K562 (cell line): ENCODE measurements around the gene FA2H. TPM values are rescaled to one million over a fixed set of nuclear protein-coding genes. Genes with fewer than 3 reads are reported as not detected.

Experiments used
- ATAC-seq: fragments of 200-7000 bp; cut with Tn5 transposase; 3 replicates; pipeline ENCODE4 v1.9.1; 2020; ENCODE audit warnings: moderate library complexity
- BruUV-seq: library from RNA; stranded (reverse); fragments of 400-500 nt; replicated peaks from 2 replicates; lab custom pipeline; 2021; lab: Mats Ljungman, UMichigan
- CTCF ChIA-PET: fragments of 300-600 bp; formaldehyde crosslinking; extraction: SDS; loops from one replicate; lab custom pipeline; 2021; ENCODE audit warnings: low intra/inter-chr PET ratio; lab: Yijun Ruan, JAX
- POLR2A ChIA-PET: fragments of 300-600, 350-650 bp; sonication (Branson Sonifier 250); formaldehyde crosslinking; extraction: SDS; loops from one replicate; lab custom pipeline; 2021; ENCODE audit warnings: antibody characterized with exemption, inconsistent platforms; lab: Yijun Ruan, JAX
- DNase-seq, 4 experiments: peaks; one replicate each; pipeline versions ENCODE4 v3.0.0 to v3.0.0-alpha.2; 2011 to 2018; ENCODE audit warnings: low spot score in 3 of 4, mixed read lengths in 3 of 4; ENCODE audit errors: extremely low read depth in 1 of 4
- FAIRE-seq: peaks from 2 replicates; lab custom pipeline; 2011; peaks lifted over from hg19 to GRCh38; lab: Jason Lieb, UNC
- H2AFZ ChIP-seq: 2 replicates; pipeline ENCODE4 v1.6.0; 2011; ENCODE audit warnings: low read depth, low read length, control low read depth, inconsistent platforms
- H3K27ac ChIP-seq: fragments of 200-600 bp; 3 replicates; pipeline ENCODE4 v1.8.0; 2011; ENCODE audit warnings: low read depth, mild to moderate bottlenecking, control low read depth, inconsistent platforms, low read length, moderate library complexity, mixed read lengths; ENCODE audit errors: extremely low read depth
- H3K27me3 ChIP-seq, 2 experiments: fragments of 300-600 bp in 1 of 2; 2 replicates in 1 of 2; 3 replicates in 1 of 2; pipeline versions ENCODE4 v1.6.0 to v1.8.0; 2011; ENCODE audit warnings: inconsistent platforms in 2 of 2, low read length in 2 of 2, mild to moderate bottlenecking in 1 of 2, mixed read lengths in 1 of 2, moderate library complexity in 1 of 2; ENCODE audit not compliant: control insufficient read depth in 2 of 2, insufficient read depth in 2 of 2
- H3K36me3 ChIP-seq: fragments of 300-600 bp; 3 replicates; pipeline ENCODE4 v1.8.0; 2011; ENCODE audit warnings: mild to moderate bottlenecking, low read length, inconsistent platforms; ENCODE audit not compliant: control insufficient read depth, insufficient read depth
- H3K4me1 ChIP-seq, 2 experiments: fragments of 200-600 bp in 1 of 2; replicated peaks in 1 of 2; 2 replicates in 1 of 2; 3 replicates in 1 of 2; pipeline versions ENCODE4 v1.5.1 to v1.8.0; 2011; ENCODE audit warnings: inconsistent platforms in 2 of 2, low read length in 2 of 2, mild to moderate bottlenecking in 1 of 2, mixed read lengths in 1 of 2, moderate library complexity in 1 of 2; ENCODE audit not compliant: control insufficient read depth in 2 of 2, insufficient read depth in 2 of 2
- H3K4me2 ChIP-seq: 2 replicates; pipeline ENCODE4 v1.6.1; 2011; ENCODE audit warnings: low read length, control low read depth, inconsistent platforms, mixed read lengths; ENCODE audit not compliant: insufficient read depth
- H3K4me3 ChIP-seq: fragments of 200-600 bp; sonication (generic), shearing (Covaris generic); 2 replicates; pipeline ENCODE4 v1.5.1; 2016; ENCODE audit warnings: control low read depth, inconsistent platforms
- H3K79me2 ChIP-seq: fragments of 200-600 bp; 3 replicates; pipeline ENCODE4 v1.8.0; 2011; ENCODE audit warnings: low read length, inconsistent platforms; ENCODE audit not compliant: control insufficient read depth, insufficient read depth
- H3K9ac ChIP-seq, 2 experiments: 2 replicates each; pipeline versions ENCODE4 v1.6.0 to v1.6.1; 2011; ENCODE audit warnings: low read depth in 2 of 2, low read length in 2 of 2, control low read depth in 1 of 2, inconsistent platforms in 1 of 2, mild to moderate bottlenecking in 1 of 2, mixed read lengths in 1 of 2; ENCODE audit not compliant: insufficient read depth in 1 of 2
- H3K9me1 ChIP-seq: one replicate; pipeline ENCODE4 v1.6.0; 2011; ENCODE audit warnings: inconsistent platforms, mild to moderate bottlenecking, low read length, moderate library complexity; ENCODE audit not compliant: control insufficient read depth, insufficient read depth
- H3K9me3 ChIP-seq: replicated peaks from 2 replicates; pipeline ENCODE4 v1.5.1; 2011; ENCODE audit warnings: low read depth, low read length, inconsistent platforms; ENCODE audit not compliant: control insufficient read depth, insufficient read depth
- H4K20me1 ChIP-seq: replicated peaks from 2 replicates; pipeline ENCODE4 v1.6.1; 2011; ENCODE audit warnings: low read length, inconsistent platforms, mixed read lengths; ENCODE audit not compliant: control insufficient read depth, insufficient read depth
- ARID1B ChIP-seq: fragments of 450-650 bp; IDR thresholded peaks from 2 replicates; pipeline ENCODE4 v1.6.1; 2016; ENCODE audit warnings: antibody characterized with exemption, mild to moderate bottlenecking, inconsistent platforms
- CEBPB ChIP-seq: fragments of 450-650 bp; IDR thresholded peaks from 2 replicates; pipeline ENCODE4 v1.6.1; 2016; ENCODE audit warnings: missing genetic modification characterization, missing compliant biosample characterization
- CEBPG ChIP-seq, 3 experiments: fragments of 200-800 bp in 1 of 3; sonication (Bioruptor generic) in 1 of 3; sonication (generic) in 1 of 3; formaldehyde crosslinking in 1 of 3; IDR thresholded peaks in 2 of 3; conservative IDR thresholded peaks in 1 of 3; 2 replicates each; pipeline versions ENCODE4 v1.6.1 to v1.8.0; 2016 to 2022; ENCODE audit warnings: missing compliant biosample characterization in 2 of 3, missing genetic modification characterization in 2 of 3, mild to moderate bottlenecking in 1 of 3, missing genetic modification reagents in 1 of 3
- KDM1A ChIP-seq, 2 experiments: fragments of 450-650 bp; IDR thresholded peaks; 2 replicates each; pipeline ENCODE4 v1.6.1; 2016; ENCODE audit warnings: mild to moderate bottlenecking in 2 of 2
- LCOR ChIP-seq: sonication (generic); formaldehyde crosslinking; IDR thresholded peaks from 2 replicates; pipeline ENCODE4 v1.8.0; 2022; ENCODE audit warnings: mild to moderate bottlenecking, missing genetic modification reagents
- NCOR1 ChIP-seq: fragments of 450-650 bp; IDR thresholded peaks from 2 replicates; pipeline ENCODE4 v1.6.1; 2016; ENCODE audit warnings: mild to moderate bottlenecking, moderate library complexity
- NR3C1 ChIP-seq: sonication (generic); formaldehyde crosslinking; IDR thresholded peaks from 2 replicates; pipeline ENCODE4 v1.8.1; 2022; ENCODE audit warnings: missing genetic modification reagents
- PHF21A ChIP-seq: fragments of 450-650 bp; IDR thresholded peaks from 2 replicates; pipeline ENCODE4 v1.6.1; 2017; ENCODE audit warnings: low read depth, borderline replicate concordance
- RCOR1 ChIP-seq, 2 experiments: IDR thresholded peaks; 2 replicates each; pipeline ENCODE4 v1.6.1; 2012; ENCODE audit warnings: low read depth in 2 of 2, low read length in 2 of 2, borderline replicate concordance in 1 of 2, improper control_type of control experiment in 1 of 2
- ZFP36 ChIP-seq: fragments of 150-350 bp; IDR thresholded peaks from 2 replicates; pipeline ENCODE4 v1.6.1; 2018; ENCODE audit warnings: low read length, low read depth; ENCODE audit not compliant: partially characterized antibody
- ZNF24 ChIP-seq: fragments of 450-650 bp; IDR thresholded peaks from 2 replicates; pipeline ENCODE4 v1.6.1; 2016
- ZNF699 ChIP-seq: fragments of 250-450 bp; sonication (Bioruptor Pico); IDR thresholded peaks from 2 replicates; pipeline ENCODE4 v1.8.0; 2021; ENCODE audit warnings: mild to moderate bottlenecking, moderate library complexity; ENCODE audit not compliant: insufficient replicate concordance
- ZNF766 ChIP-seq: fragments of 200-800 bp; sonication (Bioruptor generic); conservative IDR thresholded peaks from 2 replicates; pipeline ENCODE4 v1.6.1; 2016; ENCODE audit warnings: missing genetic modification characterization, missing compliant biosample characterization
- WGBS: fragments of 100-300 bp; shearing (Covaris generic); methylation state at CpG from one replicate; pipeline ENCODE4 v1.1.6; 2016; ENCODE audit warnings: low coverage, mixed read lengths; ENCODE audit not compliant: insufficient coverage; ENCODE audit errors: missing lambda C conversion rate; 5-methylcytosine and 5-hydroxymethylcytosine counted together
- in situ Hi-C: fragments of 300-500 bp; cut with MboI; formaldehyde crosslinking; loops from 4 replicates; pipeline ENCODE4 v1.15.0; 2018; ENCODE audit warnings: inconsistent platforms, mixed read lengths
- intact Hi-C: fragments of 100-400 bp; cut with micrococcal nuclease; formaldehyde crosslinking; loops from 2 replicates; pipeline ENCODE4 v1.14.2; 2022
- polyA plus RNA-seq, 8 experiments: library from polyadenylated mRNA; depleted of rRNA in 4 of 8; stranded (reverse) in 5 of 8; unstranded in 3 of 8; fragments of >200 nt; fragmentation: Nextera tagmentation in 2 of 8; fragmentation: Illumina TruSeq in 1 of 8; extraction: Ambion mirVana in 2 of 8; extraction: Trizol in 1 of 8; gene quantifications; 2 replicates each; pipeline versions ENCODE4 v1.2.1 to v1.2.3, GENCODE V29; 2011 to 2014; ENCODE audit warnings: inconsistent platforms in 1 of 8, missing spikeins in 1 of 8
- total RNA-seq, 7 experiments: library from RNA; depleted of rRNA in 6 of 7; stranded (reverse); fragments of >200 nt in 6 of 7; fragmentation: Illumina TruSeq in 2 of 7; extraction: Trizol in 2 of 7; gene quantifications; 2 replicates each; pipeline versions ENCODE4 v1.2.1 to v1.2.3, GENCODE V29; 2011 to 2021; ENCODE audit warnings: low replicate concordance in 1 of 7
- TF ChIP-seq, protein P1 (sequence below), 2 experiments: IDR thresholded peaks; 2 replicates each; pipeline ENCODE4 v1.6.1; 2012; ENCODE audit warnings: improper control_type of control experiment in 2 of 2, low read depth in 2 of 2, low read length in 2 of 2, borderline replicate concordance in 1 of 2

The FA2H gene
- total and polyA plus RNA-seq, 9 of the 15 experiments (the other 6 are each of a cell fraction or from before 2014, with no cell fraction given) = not detected

DNA sequence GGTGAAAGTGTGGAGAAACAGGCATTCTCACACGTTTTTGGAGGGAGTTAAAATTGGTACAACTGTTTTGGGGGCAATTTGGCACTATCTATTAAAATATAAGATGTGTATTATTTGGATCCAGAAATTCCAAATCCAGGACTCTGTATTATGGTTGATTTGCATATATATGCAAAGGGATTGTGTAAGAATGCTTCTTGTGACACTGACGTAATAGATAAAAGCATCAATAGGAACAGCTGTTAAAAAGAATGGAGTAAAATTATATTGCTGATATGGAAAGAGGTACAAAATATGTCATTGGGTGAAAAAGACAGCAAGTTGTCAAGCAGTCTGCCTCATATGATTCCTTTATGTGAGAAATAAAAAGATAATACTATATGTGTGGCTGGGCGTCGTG is 17.3 kb downstream of the FA2H start:
- H2AFZ ChIP-seq = no peak overlapping the region
- ATAC-seq (no peak), FAIRE-seq (no peak), DNase-seq (no peak)
- H3K9ac ChIP-seq = no peak overlapping the region
- no peaks in the 10 kb centered on the region for H3K9me3 ChIP-seq
- H3K36me3 ChIP-seq = no peaks in the 10 kb centered on the region
- H3K4me1 ChIP-seq = peaks cover 0 to 6% of the 10 kb centered on the region in 2 experiments; a peak in 1 of 5 replicates
- H3K4me3 ChIP-seq = no peak overlapping the region
- H3K27me3 ChIP-seq = peaks cover 28 to 62% of the 10 kb centered on the region in 2 experiments; a peak in 4 of 5 replicates
- WGBS = 4% methylated on average over 4 of the region's 4 CpGs
- in situ Hi-C loops = no loop called here
- no peaks in the 10 kb centered on the region for H4K20me1 ChIP-seq
- H3K79me2 ChIP-seq = no peaks in the 10 kb centered on the region
- no peak overlapping the region for H3K27ac ChIP-seq
- H3K4me2 ChIP-seq = no peak overlapping the region
- POLR2A ChIA-PET = interaction anchor here (0.7 kb wide), 1 partner anchor 332 kb away, joined by 3 read pairs; no protein-coding TSS in a partner anchor
- BruUV-seq = no TSS peak
- H3K9me1 ChIP-seq = no peaks in the 10 kb centered on the region
- intact Hi-C loops = no loop called here
- TF ChIP-seq ZFP36 (no peak), CEBPB (tag) (peak; percentile 76), LCOR (no peak), ZNF699 (no peak), CEBPG (CRISPR knock-in tag; IDR thresholded peaks at IDR 0.05) (no peak), CEBPG (tag; conservative IDR thresholded peaks at IDR 0.05 in 1 of 2, IDR thresholded peaks at IDR 0.05 in 1 of 2) (peak in 1 of 2 experiments; percentile 52; a peak in 2 of 4 replicates)
- CTCF ChIA-PET = no interaction called here

GRCh38 chr16:74756203-74756602 is 18.4 kb downstream of the FA2H start:
- Histone ChIP-seq H3K36me3 (no peaks in the 10 kb centered on the region), H3K9me1 (no peaks in the 10 kb centered on the region), H3K9me3 (no peaks in the 10 kb centered on the region), H3K4me1 (peaks cover 0 to 6% of the 10 kb centered on the region in 2 experiments; a peak in 1 of 5 replicates), H3K27me3 (peaks cover 35 to 64% of the 10 kb centered on the region in 2 experiments; a peak in 4 of 5 replicates), H3K4me2 (no peak overlapping the region), H3K9ac (no peak overlapping the region), H3K79me2 (no peaks in the 10 kb centered on the region), H4K20me1 (peaks cover 5% of the 10 kb centered on the region; the same call in 1 of the 2 replicates), H2AFZ (no peak overlapping the region), H3K27ac (no peak overlapping the region), H3K4me3 (no peak overlapping the region)
- in situ Hi-C loops (no loop called here), intact Hi-C loops (no loop called here)
- BruUV-seq = no TSS peak
- ATAC-seq (peak; percentile 85), DNase-seq (peak in 3 of 4 experiments; percentile 29 to 67 (median 38)), FAIRE-seq (no peak)
- WGBS = under 1% methylated on average over 6 of the region's 6 CpGs
- ChIA-PET CTCF (no interaction called here), POLR2A (no interaction called here)
- 0 out of 2 replicates have a peak, but pooled peaks have one; percentile 43 for TF ChIP-seq NCOR1
- TF ChIP-seq RCOR1 (IDR thresholded peaks at IDR 0.05; ENCODE audit: borderline replicate concordance in 1 of 2, low read depth in 2 of 2, low read length in 2 of 2) = peak in 1 of 2 experiments; percentile 38; a peak in 1 of 4 replicates
- TF ChIP-seq KDM1A (IDR thresholded peaks at IDR 0.05) = peak; percentile 28 to 55; a peak in 2 of 4 replicates
- TF ChIP-seq PHF21A = no peak
- TF ChIP-seq NR3C1 (CRISPR knock-in tag) = no peak
- TF ChIP-seq ZNF766 = peak; percentile 59; the same call in 1 of the 2 replicates
- TF ChIP-seq, protein P1, sequence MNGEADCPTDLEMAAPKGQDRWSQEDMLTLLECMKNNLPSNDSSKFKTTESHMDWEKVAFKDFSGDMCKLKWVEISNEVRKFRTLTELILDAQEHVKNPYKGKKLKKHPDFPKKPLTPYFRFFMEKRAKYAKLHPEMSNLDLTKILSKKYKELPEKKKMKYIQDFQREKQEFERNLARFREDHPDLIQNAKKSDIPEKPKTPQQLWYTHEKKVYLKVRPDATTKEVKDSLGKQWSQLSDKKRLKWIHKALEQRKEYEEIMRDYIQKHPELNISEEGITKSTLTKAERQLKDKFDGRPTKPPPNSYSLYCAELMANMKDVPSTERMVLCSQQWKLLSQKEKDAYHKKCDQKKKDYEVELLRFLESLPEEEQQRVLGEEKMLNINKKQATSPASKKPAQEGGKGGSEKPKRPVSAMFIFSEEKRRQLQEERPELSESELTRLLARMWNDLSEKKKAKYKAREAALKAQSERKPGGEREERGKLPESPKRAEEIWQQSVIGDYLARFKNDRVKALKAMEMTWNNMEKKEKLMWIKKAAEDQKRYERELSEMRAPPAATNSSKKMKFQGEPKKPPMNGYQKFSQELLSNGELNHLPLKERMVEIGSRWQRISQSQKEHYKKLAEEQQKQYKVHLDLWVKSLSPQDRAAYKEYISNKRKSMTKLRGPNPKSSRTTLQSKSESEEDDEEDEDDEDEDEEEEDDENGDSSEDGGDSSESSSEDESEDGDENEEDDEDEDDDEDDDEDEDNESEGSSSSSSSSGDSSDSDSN (IDR thresholded peaks at IDR 0.05; ENCODE audit: borderline replicate concordance in 1 of 2, low read depth in 2 of 2, low read length in 2 of 2) = 0 out of 4 replicates have a peak, but pooled peaks of 1 of the 2 experiments have one; percentile 51
- peak; percentile 47; the same call in 1 of the 2 replicates for TF ChIP-seq ARID1B
- no peak for TF ChIP-seq ZNF24
